Measurements from ENCODE around the gene GABRR3.

Gene GABRR3

DNA sequence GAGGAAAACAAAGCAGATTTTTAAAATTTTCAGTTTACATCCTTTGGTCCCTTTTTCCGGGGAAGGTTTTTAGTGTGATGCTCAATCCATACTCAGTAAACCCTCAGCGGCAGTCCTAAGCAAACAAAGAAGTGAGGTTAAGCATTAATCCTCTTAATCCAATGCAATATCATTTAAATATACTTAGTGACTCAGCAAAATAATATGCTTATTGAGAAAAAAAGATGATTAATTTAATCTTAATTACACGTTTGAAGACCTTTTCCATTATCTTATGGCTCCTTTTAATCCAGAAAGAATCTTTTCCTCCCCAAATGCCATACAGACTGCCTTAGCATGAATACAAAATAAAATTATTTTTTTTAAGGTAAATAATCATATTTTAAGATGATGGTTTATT, at the start of gene GABRR3:
Gene GABRR3, minus strand, starts transcription at position 108 of the 400 bp plus-strand sequence. CDS start 328 bp downstream, outside the sequence.
- no peak for DNase-seq (ENCODE audit: low read depth in 2 of 2)

DNA sequence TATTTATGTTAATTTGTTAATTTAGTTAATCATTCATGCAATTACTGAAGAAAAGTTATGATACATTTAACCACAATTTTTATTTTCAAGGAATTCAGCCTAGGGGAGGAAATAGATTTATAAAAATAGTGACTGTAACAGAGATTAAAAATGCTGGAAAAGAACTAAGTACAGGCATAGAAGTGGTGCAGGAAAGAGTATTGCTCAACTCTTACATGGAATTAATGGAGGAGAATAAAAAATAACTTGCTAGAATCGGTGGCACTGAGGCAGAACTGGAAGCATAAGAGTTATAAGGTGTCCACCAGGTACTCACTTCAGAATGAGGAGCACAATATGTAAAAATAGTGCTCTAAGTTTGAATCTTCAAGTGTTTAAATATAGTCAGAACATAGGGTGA, 38.4 kb upstream of the GABRR3 start:
- no peak for DNase-seq (ENCODE audit: low read depth in 2 of 2)

DNA sequence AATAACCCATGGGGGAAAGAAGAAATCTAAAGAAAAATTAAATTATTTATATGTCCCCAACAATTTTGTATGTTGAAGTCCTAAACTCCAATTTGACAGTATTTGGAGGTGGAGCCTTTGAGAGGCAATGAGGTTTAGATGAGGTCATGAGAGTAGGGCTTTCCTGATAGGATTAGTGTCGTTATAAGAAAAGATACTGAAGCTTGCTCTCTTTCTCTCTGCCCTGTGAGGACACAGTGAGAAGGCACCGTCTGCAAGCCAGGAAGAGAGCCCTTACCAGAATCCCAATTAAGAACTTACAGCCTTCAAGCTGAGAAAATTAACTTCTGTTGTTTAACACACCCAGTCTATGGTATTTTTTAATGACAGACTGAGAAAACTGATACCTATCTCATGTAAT, 35.7 kb upstream of the GABRR3 start:
- DNase-seq (ENCODE audit: low read depth in 2 of 2), result no peak

DNA sequence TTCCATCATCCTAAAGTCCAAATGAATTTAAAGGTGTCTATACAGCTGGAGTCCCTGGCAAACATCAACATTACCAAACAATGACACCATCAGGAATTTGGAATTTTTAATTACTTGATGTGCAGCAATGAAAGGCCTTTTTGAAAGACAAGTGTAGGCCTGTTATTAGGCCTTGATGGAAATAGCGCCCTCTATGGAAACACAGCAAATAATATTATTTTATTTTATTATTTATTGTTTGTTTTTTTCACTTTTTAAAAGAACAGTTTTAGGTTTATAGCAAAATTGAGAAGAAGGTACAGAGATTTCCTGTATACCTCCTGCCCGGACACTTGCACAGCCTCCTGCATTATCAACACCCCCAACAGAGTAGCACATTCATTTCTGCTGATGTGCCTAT, 33.7 kb upstream of the GABRR3 start:
- DNase-seq (ENCODE audit: low read depth in 2 of 2), result no peak

DNA sequence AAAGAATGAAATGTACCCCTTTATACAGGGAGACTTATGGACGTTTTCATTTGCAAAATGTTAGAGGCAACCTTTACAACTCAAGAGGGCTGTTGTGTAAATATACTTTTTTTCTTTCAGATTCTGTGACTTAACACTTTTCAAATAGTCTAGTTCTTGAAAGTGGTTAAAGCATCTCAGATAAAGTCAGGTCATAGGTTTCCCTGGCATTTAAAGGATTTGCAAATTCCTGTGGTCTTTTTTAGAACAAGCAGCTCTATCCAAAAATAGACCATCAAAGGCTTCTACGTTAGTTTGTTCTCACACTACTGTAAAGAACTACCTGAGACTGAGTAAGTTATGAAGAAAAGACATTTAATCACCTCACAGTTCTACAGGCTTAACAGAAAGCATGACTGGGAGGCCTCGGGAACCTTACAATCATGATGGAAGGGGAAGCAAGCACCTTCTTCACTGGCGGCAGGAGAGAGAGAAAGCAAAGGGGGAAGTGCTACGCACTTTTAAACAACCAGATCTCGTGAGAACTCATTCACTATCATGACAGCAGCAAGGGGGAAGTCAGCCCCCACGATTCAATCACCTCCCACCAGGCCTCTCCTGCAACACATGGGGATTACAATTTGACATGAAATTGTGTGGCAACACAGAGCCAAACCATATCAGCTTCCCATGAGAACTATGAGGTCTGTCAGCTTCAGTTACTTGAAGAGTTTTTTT, 23.3 kb upstream of the GABRR3 start:
- no peak for DNase-seq (ENCODE audit: low read depth in 2 of 2)

DNA sequence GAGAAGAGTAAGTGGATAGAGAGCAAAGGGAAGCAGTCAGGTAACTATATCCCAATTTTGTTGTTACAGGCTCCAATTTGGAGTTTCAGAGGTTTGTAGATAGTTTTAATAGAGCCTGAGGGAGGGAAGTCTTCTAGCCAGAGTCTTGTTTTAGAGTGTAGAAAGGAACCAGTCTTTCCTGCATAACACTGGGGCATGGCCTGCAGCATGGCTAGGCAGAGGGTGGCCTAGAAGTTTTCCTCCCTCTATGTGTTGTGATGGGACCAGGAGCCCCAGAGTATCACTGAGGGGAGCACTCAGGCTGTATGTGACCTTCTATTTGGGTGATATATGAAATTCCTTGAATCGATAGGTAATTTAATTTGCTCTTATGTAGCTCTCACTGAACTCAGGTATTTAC, 22.5 kb upstream of the GABRR3 start:
- no peak for DNase-seq (ENCODE audit: low read depth in 2 of 2)

- DNase-seq (ENCODE audit: low read depth in 2 of 2), result no peak
These were observed 20.9 kb upstream of the GABRR3 start for GRCh38 chr3:98056035-98056434.

DNA sequence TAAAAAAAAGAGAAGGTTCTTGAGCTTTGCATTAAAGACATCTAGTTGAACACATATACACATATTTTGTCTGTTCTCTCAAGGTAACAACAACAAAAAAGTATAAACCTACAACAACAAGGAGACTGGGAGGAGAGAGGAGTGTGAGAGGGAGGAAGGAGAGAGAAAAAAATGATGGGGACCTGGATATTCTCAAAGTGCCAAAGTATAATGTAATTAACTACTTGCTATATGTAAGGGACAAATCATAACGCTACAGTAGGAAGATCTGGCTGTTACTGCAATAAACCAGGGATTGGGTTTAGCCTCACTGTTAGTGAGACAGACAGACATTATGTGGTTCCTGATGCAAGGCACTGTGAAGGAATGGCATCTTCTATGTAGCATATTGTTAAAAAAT, 14.2 kb upstream of the GABRR3 start:
- DNase-seq (ENCODE audit: low read depth in 2 of 2), result no peak

DNA sequence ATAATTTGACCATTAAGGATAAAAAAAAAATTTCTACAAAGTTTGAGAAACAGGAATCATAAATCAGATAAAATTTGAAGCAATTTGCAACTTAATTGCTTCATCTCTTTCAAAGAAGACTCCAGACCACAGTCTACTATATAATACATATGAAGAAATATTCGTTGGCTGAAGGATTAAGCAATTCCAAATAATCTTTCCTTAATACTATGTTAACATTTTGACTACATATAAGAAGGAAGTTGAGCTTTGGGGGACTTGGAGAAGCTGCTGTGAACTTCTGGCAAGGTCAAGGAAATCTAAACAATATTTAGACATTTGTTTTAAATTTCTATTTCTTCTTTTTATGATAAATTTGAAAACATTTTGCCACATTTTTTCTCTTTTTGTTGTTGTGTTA, 13.5 kb upstream of the GABRR3 start:
- no peak for DNase-seq (ENCODE audit: low read depth in 2 of 2)

DNA sequence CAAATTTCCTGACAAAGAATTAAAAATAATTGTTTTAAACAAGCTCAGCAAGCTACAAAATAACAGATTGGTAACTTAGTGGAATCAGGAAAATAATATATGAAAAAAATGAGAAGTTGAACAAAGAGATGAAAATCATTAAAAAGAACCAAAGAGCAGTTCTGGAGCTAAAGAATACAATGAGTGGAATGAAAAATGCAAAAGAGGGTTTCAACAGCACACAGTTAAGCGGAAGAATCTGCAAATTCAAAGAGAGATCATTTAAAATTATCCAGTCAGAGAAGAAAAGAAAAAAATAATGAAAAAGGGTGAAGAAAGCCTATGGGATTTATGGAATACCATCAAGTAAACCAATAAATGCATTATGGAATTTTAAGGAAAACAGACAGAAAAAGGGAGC, 6.2 kb upstream of the GABRR3 start:
- no peak for DNase-seq (ENCODE audit: low read depth in 2 of 2)

- DNase-seq (ENCODE audit: low read depth in 2 of 2), result peak; percentile 39 to 44
These were observed 4.4 kb upstream of the GABRR3 start for GRCh38 chr3:98039322-98040024.

- DNase-seq (ENCODE audit: low read depth in 2 of 2), result no peak
These were observed 3.8 kb upstream of the GABRR3 start for GRCh38 chr3:98038876-98039275.

- no peak for DNase-seq (ENCODE audit: low read depth in 2 of 2)
These were observed 3.2 kb upstream of the GABRR3 start for GRCh38 chr3:98038286-98038685.

- no peak for DNase-seq (ENCODE audit: low read depth in 2 of 2)
These were observed 629 bp downstream of the GABRR3 start for GRCh38 chr3:98034486-98034885.

DNA sequence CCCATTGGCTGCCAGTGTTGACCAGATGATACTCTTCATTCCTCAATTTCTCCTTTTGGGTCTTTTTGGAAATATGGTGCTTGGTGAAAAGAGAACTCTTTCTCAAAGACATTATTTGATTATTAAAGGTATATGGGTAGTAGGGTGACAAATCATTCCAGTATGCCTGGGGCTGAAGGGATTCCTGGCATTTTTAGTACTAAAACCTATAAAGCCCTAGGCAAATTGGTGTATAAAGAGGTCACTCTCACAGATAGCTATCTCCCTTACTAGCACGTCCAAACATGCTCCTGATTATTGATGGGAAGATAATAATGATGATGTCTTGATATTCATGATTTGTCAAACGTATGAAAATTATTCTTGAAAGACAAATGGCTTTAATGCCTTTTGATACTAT, 1.1 kb downstream of the GABRR3 start:
- no peak for DNase-seq (ENCODE audit: low read depth in 2 of 2)

DNA sequence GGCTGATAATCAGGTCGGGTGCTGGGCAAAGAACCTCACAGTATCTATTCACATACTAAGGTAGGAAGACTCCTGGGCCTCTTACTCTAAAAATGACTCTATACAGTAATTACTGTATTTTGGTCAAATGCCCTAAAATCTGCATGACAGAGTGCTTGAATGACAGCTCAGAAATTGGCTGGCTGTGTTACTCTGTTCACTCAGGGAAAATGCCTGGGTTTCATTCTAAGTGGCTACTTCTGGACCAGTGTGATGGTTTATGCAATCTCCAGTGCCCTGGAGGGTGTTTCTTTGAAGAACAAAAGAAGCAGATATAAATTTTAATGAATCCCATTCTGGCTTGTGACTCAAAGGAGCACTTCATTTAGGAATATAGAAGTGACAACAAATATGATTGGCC, 2.2 kb downstream of the GABRR3 start:
- no peak for DNase-seq (ENCODE audit: low read depth in 2 of 2)

GRCh38 chr3:98032265-98032664, 2.9 kb downstream of the GABRR3 start:
- DNase-seq (ENCODE audit: low read depth in 2 of 2), result no peak

- DNase-seq (ENCODE audit: low read depth in 2 of 2), result no peak
These were observed 6.0 kb downstream of the GABRR3 start for GRCh38 chr3:98029083-98029482.

DNA sequence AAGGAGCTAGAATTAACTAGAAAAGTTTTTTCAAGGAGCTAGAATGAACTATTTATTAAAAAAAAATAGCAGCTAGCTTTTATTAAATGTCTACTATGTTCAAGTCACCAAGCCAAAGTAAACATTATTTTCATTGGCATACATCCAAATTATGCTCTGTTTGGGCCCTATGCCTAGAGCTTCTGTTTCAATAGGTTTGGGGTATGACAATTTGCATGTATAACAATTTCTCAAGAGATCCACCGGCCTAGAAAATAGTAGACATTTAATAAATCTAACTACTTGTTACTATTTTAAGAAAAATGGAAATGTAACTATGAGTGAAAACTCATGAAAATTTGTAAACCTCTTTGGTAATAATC, 8.0 kb downstream of the GABRR3 start:
- no peak for DNase-seq (ENCODE audit: low read depth in 2 of 2)

DNA sequence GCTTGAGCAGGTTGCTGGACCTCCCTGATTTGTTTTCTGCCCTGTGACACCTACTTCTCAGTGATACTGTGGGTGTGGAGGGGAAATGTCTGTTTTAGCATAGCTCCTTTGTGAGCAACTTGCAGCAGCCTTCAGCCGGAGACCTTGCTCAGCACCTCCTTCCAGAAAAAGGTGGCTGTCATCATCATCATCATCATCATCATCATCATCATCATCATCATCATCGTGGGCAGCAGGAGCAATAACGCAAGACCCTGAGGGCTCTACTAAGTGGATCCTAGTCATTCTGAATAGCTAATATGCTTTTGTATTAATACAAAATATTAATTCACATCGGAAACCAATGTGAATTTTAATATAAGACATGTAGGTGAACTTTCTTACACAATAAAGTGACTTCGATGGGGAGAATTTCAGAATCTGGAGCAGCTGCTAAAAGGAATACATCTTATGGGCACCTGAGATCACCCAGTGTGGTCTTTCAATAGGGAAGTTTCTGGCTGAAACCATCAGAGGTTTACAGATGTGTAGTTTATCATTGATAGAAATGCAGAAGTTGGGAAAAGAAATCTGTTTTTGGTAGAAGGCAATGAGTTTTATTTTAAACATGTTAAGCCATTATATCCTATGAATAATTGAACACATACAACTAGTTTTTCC, 8.6 kb downstream of the GABRR3 start:
- no peak for DNase-seq (ENCODE audit: low read depth in 2 of 2)

DNA sequence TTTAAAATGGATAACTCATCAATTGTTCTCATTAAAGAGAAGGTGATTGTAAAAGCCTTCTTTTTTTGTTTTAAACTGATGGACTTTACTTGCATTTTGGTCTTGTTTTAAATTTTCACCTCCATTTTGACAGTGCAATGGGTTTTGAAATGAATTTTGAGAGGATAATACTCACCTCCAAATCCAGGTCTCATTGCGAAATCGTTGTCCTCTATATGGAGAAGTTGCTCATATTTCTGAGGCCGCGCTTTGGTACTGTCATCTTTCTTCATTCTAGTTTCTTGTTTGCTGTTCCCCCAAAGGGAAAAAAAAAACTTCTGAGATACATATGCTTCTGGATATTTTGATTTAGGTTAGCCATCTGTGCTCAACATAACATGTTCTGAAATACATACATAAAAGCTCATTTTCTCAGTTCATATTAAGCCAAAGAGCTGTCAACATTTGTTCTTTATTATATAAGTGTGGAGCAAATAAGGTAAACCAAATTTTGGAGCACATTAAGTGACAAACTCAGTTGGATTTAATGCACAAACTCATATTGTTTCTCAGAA, 9.6 kb downstream of the GABRR3 start:
- no peak for DNase-seq (ENCODE audit: low read depth in 2 of 2)

DNA sequence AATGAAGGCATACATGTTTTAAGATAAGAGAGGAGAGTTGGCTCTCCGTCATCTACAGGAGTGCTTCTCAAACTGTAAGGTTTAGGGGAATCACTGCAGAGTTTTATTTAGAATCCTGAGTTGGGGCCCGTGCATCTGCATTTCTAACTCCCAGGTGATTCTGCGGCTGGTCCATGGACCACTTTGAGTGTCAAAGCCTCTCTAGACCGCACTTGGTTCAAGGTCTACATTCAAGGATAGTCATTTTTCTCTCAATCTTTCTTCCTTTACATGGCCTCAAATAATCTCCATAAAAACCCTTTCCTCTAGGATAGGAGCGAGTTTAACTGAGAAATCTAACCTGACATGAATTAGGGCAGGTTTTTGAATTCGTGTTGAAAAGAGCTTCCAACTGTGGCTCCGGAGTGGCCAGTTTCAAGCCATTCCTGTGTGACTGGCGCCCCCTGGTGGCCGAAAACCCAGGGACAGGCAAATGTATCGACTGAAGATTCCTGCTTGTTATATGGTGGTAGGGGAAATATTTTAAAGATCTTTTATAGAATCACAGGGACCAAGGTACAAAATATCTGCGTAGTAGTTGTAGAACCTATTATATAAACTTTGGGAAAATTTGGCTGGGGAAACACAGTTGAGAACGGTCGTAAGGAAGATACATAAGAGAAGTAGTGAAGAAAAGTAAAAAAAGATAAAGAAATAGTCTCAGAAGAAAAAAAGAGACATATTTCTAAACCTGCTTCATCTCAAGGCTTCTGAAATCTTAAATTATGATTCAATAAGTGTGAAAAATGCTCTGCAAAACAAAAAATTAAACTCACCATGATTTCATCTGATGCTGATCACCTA, 11.9 kb downstream of the GABRR3 start:
- peak; percentile 73 to 74 for DNase-seq (ENCODE audit: low read depth in 2 of 2)

Data from stimulated activated CD8-positive, alpha-beta memory T cell treated with anti-CD3 and anti-CD28 coated beads, Interleukin-15, amount 100 ng/mL, for 48 hours (primary cell).